Measurements from ENCODE around the gene OASL.

The OASL gene

GRCh38 chr12:120984351-120984898 is 54.6 kb downstream of the OASL start:
- H3K27me3 ChIP-seq (ENCODE audit: insufficient read depth, poor library complexity, severe bottlenecking): no peaks in the 10 kb centered on the region
- TF ChIP-seq POLR2AphosphoS5 (IDR thresholded peaks at IDR 0.05; ENCODE audit: low read depth): no peak
- no peak for TF ChIP-seq REST (IDR thresholded peaks at IDR 0.05; ENCODE audit: insufficient replicate concordance, low read depth)
- TF ChIP-seq SPI1 (IDR thresholded peaks at IDR 0.05; ENCODE audit: borderline replicate concordance, low read depth): no peak
- no peak for TF ChIP-seq CTCF (IDR thresholded peaks at IDR 0.05; ENCODE audit: insufficient read depth, low read length)
- TF ChIP-seq GABPA (IDR thresholded peaks at IDR 0.05; ENCODE audit: low read depth): no peak
- H3K27ac ChIP-seq (replicated peaks): no peak overlapping the region
- DNase-seq (ENCODE audit: low read depth in 1 of 2, low spot score in 1 of 2): no peak
- H3K4me3 ChIP-seq (replicated peaks; ENCODE audit: insufficient read depth, low read length): no peak overlapping the region

- H3K27me3 ChIP-seq (ENCODE audit: insufficient read depth, poor library complexity, severe bottlenecking): no peaks in the 10 kb centered on the region
- TF ChIP-seq GABPA (IDR thresholded peaks at IDR 0.05; ENCODE audit: low read depth) (no peak), SPI1 (IDR thresholded peaks at IDR 0.05; ENCODE audit: borderline replicate concordance, low read depth) (no peak), POLR2AphosphoS5 (IDR thresholded peaks at IDR 0.05; ENCODE audit: low read depth) (no peak), CTCF (IDR thresholded peaks at IDR 0.05; ENCODE audit: insufficient read depth, low read length) (no peak), REST (IDR thresholded peaks at IDR 0.05; ENCODE audit: insufficient replicate concordance, low read depth) (no peak)
- H3K4me3 ChIP-seq (replicated peaks; ENCODE audit: insufficient read depth, low read length): no peak overlapping the region
- DNase-seq (ENCODE audit: low read depth in 1 of 2, low spot score in 1 of 2): no peak
- no peak overlapping the region for H3K27ac ChIP-seq (replicated peaks)
These were observed 55.3 kb downstream of the OASL start for GRCh38 chr12:120983759-120984158.

GRCh38 chr12:120982659-120983058 is 56.4 kb downstream of the OASL start:
- Histone ChIP-seq H3K27ac (replicated peaks) (no peak overlapping the region), H3K27me3 (ENCODE audit: insufficient read depth, poor library complexity, severe bottlenecking) (no peaks in the 10 kb centered on the region), H3K4me3 (replicated peaks; ENCODE audit: insufficient read depth, low read length) (no peak overlapping the region)
- DNase-seq (ENCODE audit: low read depth in 1 of 2, low spot score in 1 of 2): no peak
- TF ChIP-seq POLR2AphosphoS5 (IDR thresholded peaks at IDR 0.05; ENCODE audit: low read depth) (no peak), SPI1 (IDR thresholded peaks at IDR 0.05; ENCODE audit: borderline replicate concordance, low read depth) (no peak), REST (IDR thresholded peaks at IDR 0.05; ENCODE audit: insufficient replicate concordance, low read depth) (no peak), CTCF (IDR thresholded peaks at IDR 0.05; ENCODE audit: insufficient read depth, low read length) (no peak)
